IPS-18a (cell line): Measurements from ENCODE around the gene XKR7.
"Not testable (repeated sequence)": the region's sequence is repeated elsewhere in the genome, so short reads cannot be mapped to it uniquely, and the experiment has no call there.

Experiments used
- H3K27ac ChIP-seq: one replicate; pipeline ENCODE4 v1.5.1; 2013; ENCODE audit warnings: low read length
- H3K27me3 ChIP-seq: one replicate; pipeline ENCODE4 v1.6.1; 2013; ENCODE audit warnings: mild to moderate bottlenecking, low read length; ENCODE audit not compliant: control insufficient read depth, insufficient read depth
- H3K36me3 ChIP-seq: one replicate; pipeline ENCODE4 v1.6.1; 2013; ENCODE audit warnings: low read depth, low read length; ENCODE audit not compliant: control insufficient read depth
- H3K4me1 ChIP-seq: one replicate; pipeline ENCODE4 v1.6.1; 2013; ENCODE audit warnings: low read depth, low read length; ENCODE audit not compliant: control insufficient read depth
- H3K4me3 ChIP-seq: one replicate; pipeline ENCODE4 v1.5.1; 2013; ENCODE audit warnings: low read length
- H3K9ac ChIP-seq: one replicate; pipeline ENCODE4 v1.6.1; 2013; ENCODE audit warnings: mild to moderate bottlenecking, low read length, moderate library complexity
- H3K9me3 ChIP-seq: one replicate; pipeline ENCODE4 v1.6.1; 2013; ENCODE audit warnings: low read depth, low read length; ENCODE audit not compliant: control insufficient read depth

Gene XKR7, protein sequence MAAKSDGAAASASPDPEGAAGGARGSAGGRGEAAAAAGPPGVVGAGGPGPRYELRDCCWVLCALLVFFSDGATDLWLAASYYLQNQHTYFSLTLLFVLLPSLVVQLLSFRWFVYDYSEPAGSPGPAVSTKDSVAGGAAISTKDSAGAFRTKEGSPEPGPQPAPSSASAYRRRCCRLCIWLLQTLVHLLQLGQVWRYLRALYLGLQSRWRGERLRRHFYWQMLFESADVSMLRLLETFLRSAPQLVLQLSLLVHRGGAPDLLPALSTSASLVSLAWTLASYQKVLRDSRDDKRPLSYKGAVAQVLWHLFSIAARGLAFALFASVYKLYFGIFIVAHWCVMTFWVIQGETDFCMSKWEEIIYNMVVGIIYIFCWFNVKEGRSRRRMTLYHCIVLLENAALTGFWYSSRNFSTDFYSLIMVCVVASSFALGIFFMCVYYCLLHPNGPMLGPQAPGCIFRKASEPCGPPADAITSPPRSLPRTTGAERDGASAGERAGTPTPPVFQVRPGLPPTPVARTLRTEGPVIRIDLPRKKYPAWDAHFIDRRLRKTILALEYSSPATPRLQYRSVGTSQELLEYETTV

DNA sequence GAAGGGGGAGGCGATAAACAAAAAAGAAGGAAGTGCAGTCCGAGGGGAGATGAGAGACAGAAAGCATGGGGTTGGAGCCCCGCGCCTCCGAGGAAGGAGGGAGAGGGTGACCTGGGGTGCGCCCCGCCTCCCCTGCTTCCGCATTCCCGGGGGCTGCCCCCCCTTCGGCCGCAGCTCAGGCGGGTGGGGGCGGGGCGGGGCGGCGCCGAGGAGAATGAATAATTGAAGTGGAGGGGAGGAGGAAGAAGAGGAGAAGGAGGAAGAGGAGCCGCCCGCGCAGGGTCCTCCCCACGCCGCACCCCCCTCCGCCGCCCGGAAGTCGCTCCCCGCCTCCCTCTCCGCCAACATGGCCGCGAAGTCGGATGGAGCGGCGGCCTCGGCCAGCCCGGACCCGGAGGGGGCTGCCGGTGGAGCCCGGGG is at the start of gene XKR7:
XKR7 (plus strand) TSS at position 322 of the 420 bp plus-strand sequence; CDS start at position 347, 25 bp downstream.
- peak within 1 kb of the TSS; percentile 51 for H3K4me3 ChIP-seq
- H3K9ac ChIP-seq: no peak within 1 kb of the TSS
- no peaks in the 10 kb centered on the region for H3K36me3 ChIP-seq
- H3K9me3 ChIP-seq: no peaks in the 10 kb centered on the region
- no peak within 1 kb of the TSS for H3K27ac ChIP-seq
- H3K27me3 ChIP-seq: peaks cover 28% of the 10 kb centered on the region
- H3K4me1 ChIP-seq: peaks cover 4% of the 10 kb centered on the region

DNA sequence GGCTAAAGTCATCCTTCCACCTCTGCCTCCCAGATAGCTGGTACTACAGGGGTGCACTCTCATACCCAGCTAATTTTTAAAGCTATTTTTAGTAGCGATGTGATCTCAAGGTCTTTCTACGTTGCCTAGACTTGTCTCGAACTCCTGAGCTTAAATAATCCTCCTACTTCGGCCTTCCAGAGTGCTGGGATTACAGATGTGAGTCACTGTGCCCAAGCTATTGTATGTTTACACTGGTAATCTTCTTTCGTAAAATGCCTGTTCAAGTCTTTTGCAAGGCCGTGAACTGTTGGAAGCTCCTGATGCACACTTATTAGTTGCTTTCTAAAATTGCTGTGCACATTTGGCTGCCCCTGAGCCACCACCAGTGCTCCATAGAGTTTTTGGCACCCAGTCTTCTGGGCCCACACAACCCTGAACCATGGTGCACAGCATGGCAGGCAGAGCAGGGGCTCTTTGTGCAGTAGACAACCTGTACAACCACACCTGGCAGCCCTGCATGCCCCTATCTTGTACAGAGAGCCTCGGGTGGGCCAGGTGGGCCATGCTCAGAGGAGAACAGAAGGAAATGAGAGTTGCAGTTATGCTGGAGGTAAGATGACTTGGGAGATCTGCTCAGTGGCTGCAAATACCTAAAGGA is 49.4 kb upstream of the XKR7 start:
- H3K27ac ChIP-seq: no peak overlapping the region
- H3K4me3 ChIP-seq: no peak overlapping the region
- no peaks in the 10 kb centered on the region for H3K36me3 ChIP-seq
- H3K4me1 ChIP-seq: peaks cover 19% of the 10 kb centered on the region
- no peaks in the 10 kb centered on the region for H3K27me3 ChIP-seq
- no peaks in the 10 kb centered on the region for H3K9me3 ChIP-seq
- no peak overlapping the region for H3K9ac ChIP-seq

DNA sequence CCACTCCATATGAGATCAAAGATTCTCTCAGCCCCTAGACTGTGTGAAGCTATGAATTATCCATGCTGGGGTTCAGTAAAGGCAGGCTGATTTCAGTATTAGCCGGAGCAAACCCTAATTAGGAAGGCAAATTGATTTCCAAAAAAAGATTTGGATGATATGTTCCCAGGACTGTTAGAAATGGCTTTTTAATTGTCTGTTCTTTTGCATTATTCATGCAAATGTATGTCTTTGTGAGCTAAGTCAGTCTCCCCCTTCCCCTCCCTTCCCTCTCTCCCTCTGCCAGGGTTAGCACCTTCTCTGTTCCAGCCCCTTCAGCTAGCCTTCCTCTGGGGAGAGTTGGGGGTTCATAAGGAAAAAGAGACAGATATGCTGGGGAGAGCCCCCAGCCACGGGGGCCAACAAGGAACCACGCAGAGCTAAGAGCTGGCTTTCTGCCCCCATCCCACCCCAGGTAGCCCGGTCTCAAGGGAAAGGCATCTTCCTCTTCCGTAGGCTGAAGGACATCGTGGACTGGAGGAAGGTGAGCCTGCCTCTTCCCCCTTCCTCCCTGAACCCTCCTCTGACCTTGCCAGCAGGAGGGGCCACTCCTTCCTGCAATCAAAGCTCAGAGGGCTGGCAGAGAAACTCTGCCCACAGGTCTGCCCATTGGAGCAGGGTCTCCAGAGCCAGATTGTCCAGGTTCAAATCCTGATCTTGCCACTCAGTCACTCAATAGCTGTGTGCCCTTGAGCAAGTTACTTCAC is 48.4 kb upstream of the XKR7 start:
- Histone ChIP-seq H3K9ac (no peak overlapping the region), H3K36me3 (no peaks in the 10 kb centered on the region), H3K27me3 (no peaks in the 10 kb centered on the region), H3K9me3 (no peaks in the 10 kb centered on the region), H3K4me1 (peaks cover 9% of the 10 kb centered on the region), H3K27ac (no peak overlapping the region), H3K4me3 (no peak overlapping the region)

GRCh38 chr20:31920275-31920855 is 47.6 kb upstream of the XKR7 start:
- Histone ChIP-seq H3K4me1 (peaks cover 5% of the 10 kb centered on the region), H3K36me3 (no peaks in the 10 kb centered on the region), H3K27me3 (no peaks in the 10 kb centered on the region), H3K4me3 (no peak overlapping the region), H3K27ac (no peak overlapping the region), H3K9ac (no peak overlapping the region), H3K9me3 (no peaks in the 10 kb centered on the region)

- not testable (repeated sequence) for H3K9me3 ChIP-seq, H3K27ac ChIP-seq, H3K27me3 ChIP-seq, H3K4me3 ChIP-seq, H3K9ac ChIP-seq, H3K36me3 ChIP-seq, H3K4me1 ChIP-seq
These were observed 46.5 kb upstream of the XKR7 start for GRCh38 chr20:31921480-31921879.

GRCh38 chr20:31922181-31922580 is 45.8 kb upstream of the XKR7 start:
- no peak overlapping the region for H3K9ac ChIP-seq
- no peaks in the 10 kb centered on the region for H3K27me3 ChIP-seq
- H3K4me3 ChIP-seq: no peak overlapping the region
- H3K9me3 ChIP-seq: no peaks in the 10 kb centered on the region
- H3K36me3 ChIP-seq: no peaks in the 10 kb centered on the region
- H3K4me1 ChIP-seq: peaks cover 5% of the 10 kb centered on the region
- H3K27ac ChIP-seq: no peak overlapping the region

- H3K9me3 ChIP-seq: no peaks in the 10 kb centered on the region
- no peak overlapping the region for H3K4me3 ChIP-seq
- H3K27me3 ChIP-seq: no peaks in the 10 kb centered on the region
- H3K36me3 ChIP-seq: no peaks in the 10 kb centered on the region
- no peak overlapping the region for H3K9ac ChIP-seq
- peaks cover 5% of the 10 kb centered on the region for H3K4me1 ChIP-seq
- H3K27ac ChIP-seq: no peak overlapping the region
These were observed 45.4 kb upstream of the XKR7 start for GRCh38 chr20:31922588-31922987.

GRCh38 chr20:31923388-31924331 is 44.3 kb upstream of the XKR7 start:
- H3K9me3 ChIP-seq: no peaks in the 10 kb centered on the region
- no peak overlapping the region for H3K9ac ChIP-seq
- H3K36me3 ChIP-seq: no peaks in the 10 kb centered on the region
- no peaks in the 10 kb centered on the region for H3K27me3 ChIP-seq
- peaks cover 5% of the 10 kb centered on the region for H3K4me1 ChIP-seq
- H3K4me3 ChIP-seq: no peak overlapping the region
- no peak overlapping the region for H3K27ac ChIP-seq

- no peaks in the 10 kb centered on the region for H3K9me3 ChIP-seq
- no peaks in the 10 kb centered on the region for H3K27me3 ChIP-seq
- H3K36me3 ChIP-seq: no peaks in the 10 kb centered on the region
These were observed 43.4 kb upstream of the XKR7 start for GRCh38 chr20:31924561-31924960.

GRCh38 chr20:31925631-31926030 is 42.3 kb upstream of the XKR7 start:
- Histone ChIP-seq H3K4me3 (no peak overlapping the region), H3K36me3 (no peaks in the 10 kb centered on the region), H3K9ac (no peak overlapping the region), H3K9me3 (no peaks in the 10 kb centered on the region), H3K27me3 (no peaks in the 10 kb centered on the region), H3K27ac (no peak overlapping the region), H3K4me1 (no peaks in the 10 kb centered on the region)

More at GRCh38 chr20:31924561-31924960, 43.4 kb upstream of the XKR7 start:
- Histone ChIP-seq H3K9ac (no peak overlapping the region), H3K4me1 (peaks cover 4% of the 10 kb centered on the region), H3K4me3 (no peak overlapping the region), H3K27ac (no peak overlapping the region)
